ENCODE results near the gene NFIA. TPM values are rescaled to one million over a fixed set of nuclear protein-coding genes. Genes with fewer than 3 reads are reported as not detected.

The NFIA gene
- total RNA-seq, 1 experiment from 2014 or later = 65.4 TPM

GRCh38 chr1:61090546-61091202, 8.3 kb downstream of the NFIA start:
- no peak for TF ChIP-seq EZH2 (IDR thresholded peaks at IDR 0.05; ENCODE audit: borderline replicate concordance, low read depth, low read length, poor library complexity, severe bottlenecking)
- TF ChIP-seq, protein P1, sequence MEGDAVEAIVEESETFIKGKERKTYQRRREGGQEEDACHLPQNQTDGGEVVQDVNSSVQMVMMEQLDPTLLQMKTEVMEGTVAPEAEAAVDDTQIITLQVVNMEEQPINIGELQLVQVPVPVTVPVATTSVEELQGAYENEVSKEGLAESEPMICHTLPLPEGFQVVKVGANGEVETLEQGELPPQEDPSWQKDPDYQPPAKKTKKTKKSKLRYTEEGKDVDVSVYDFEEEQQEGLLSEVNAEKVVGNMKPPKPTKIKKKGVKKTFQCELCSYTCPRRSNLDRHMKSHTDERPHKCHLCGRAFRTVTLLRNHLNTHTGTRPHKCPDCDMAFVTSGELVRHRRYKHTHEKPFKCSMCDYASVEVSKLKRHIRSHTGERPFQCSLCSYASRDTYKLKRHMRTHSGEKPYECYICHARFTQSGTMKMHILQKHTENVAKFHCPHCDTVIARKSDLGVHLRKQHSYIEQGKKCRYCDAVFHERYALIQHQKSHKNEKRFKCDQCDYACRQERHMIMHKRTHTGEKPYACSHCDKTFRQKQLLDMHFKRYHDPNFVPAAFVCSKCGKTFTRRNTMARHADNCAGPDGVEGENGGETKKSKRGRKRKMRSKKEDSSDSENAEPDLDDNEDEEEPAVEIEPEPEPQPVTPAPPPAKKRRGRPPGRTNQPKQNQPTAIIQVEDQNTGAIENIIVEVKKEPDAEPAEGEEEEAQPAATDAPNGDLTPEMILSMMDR (conservative IDR thresholded peaks at IDR 0.05; ENCODE audit: low read depth, low read length) = no peak
- Histone ChIP-seq H3K27ac (ENCODE audit: low read depth, low read length, poor library complexity, severe bottlenecking) (no peak overlapping the region), H3K4me1 (ENCODE audit: insufficient read depth, low read length, poor library complexity, severe bottlenecking) (peaks cover 70% of the 10 kb centered on the region), H3K4me3 (ENCODE audit: low read depth, low read length, poor library complexity, severe bottlenecking) (no peak overlapping the region), H3K9me3 (ENCODE audit: low read depth, low read length, poor library complexity, severe bottlenecking) (no peaks in the 10 kb centered on the region), H3K27me3 (replicated peaks; ENCODE audit: insufficient read depth, low read depth, low read length, poor library complexity) (no peaks in the 10 kb centered on the region), H3K36me3 (ENCODE audit: insufficient read depth, low read length, poor library complexity, severe bottlenecking) (peaks cover 22% of the 10 kb centered on the region)
- DNase-seq (ENCODE audit: low spot score) = no peak
- intact Hi-C loops (cut with micrococcal nuclease; ENCODE audit: unreplicated experiment) = no loop called here
- ChIA-PET POLR2A (ENCODE audit: low non-redundant PET) (interaction anchor here (0.7 kb wide), 1 partner anchor 21 kb away, joined by 3 read pairs; no protein-coding TSS in a partner anchor), CTCF (no interaction called here)
- no TSS peak for BruUV-seq (replicated peaks)

DNA sequence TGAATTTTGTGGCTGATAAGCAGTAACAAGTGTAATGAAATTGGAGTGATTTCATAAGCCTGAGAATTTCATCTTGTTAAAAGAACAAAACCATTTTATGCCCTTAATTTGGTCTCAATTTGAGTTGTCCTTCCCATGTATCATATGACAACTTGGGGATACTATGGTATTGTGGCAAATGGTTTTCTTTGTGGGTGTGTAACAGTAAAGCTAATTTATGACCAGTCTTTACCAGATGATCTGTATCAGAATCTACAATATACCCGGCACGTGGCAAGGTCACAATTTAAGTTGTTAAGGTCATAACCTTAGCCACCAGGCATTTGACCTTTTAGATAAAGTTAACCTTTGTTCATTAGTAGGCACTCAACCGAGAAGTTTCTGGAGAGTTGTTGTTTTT, 9.1 kb downstream of the NFIA start:
- intact Hi-C loops (cut with micrococcal nuclease; ENCODE audit: unreplicated experiment) = no loop called here
- Histone ChIP-seq H3K27ac (ENCODE audit: low read depth, low read length, poor library complexity, severe bottlenecking) (no peak overlapping the region), H3K9me3 (ENCODE audit: low read depth, low read length, poor library complexity, severe bottlenecking) (no peaks in the 10 kb centered on the region), H3K36me3 (ENCODE audit: insufficient read depth, low read length, poor library complexity, severe bottlenecking) (peaks cover 22% of the 10 kb centered on the region), H3K4me1 (ENCODE audit: insufficient read depth, low read length, poor library complexity, severe bottlenecking) (peaks cover 62% of the 10 kb centered on the region), H3K4me3 (ENCODE audit: low read depth, low read length, poor library complexity, severe bottlenecking) (no peak overlapping the region), H3K27me3 (replicated peaks; ENCODE audit: insufficient read depth, low read depth, low read length, poor library complexity) (no peaks in the 10 kb centered on the region)
- ChIA-PET POLR2A (ENCODE audit: low non-redundant PET) (no interaction called here), CTCF (no interaction called here)
- no peak for TF ChIP-seq EZH2 (IDR thresholded peaks at IDR 0.05; ENCODE audit: borderline replicate concordance, low read depth, low read length, poor library complexity, severe bottlenecking)
- TF ChIP-seq, protein P1 (conservative IDR thresholded peaks at IDR 0.05; ENCODE audit: low read depth, low read length) = no peak
- no TSS peak for BruUV-seq (replicated peaks)
- no peak for DNase-seq (ENCODE audit: low spot score)

DNA sequence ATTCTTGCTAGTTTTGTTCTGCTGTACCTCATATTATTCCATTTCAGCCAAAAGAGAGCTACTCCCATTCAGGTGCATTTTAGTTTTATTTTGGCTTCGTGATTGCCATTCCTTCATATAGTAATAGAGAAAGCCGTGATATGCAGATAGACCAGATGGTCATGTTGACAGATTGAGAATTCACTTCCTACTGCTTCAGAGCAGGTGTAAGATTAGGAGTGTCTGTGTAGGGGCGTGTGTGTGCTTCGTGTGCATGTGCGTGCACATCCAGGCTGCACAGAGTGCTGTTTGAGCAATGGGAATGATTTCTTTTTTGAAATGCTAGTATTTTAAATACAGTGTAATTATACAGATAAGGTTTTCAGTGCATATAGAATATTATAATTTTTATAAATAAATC, 10.3 kb downstream of the NFIA start:
- no TSS peak for BruUV-seq (replicated peaks)
- intact Hi-C loops (cut with micrococcal nuclease; ENCODE audit: unreplicated experiment) = no loop called here
- ChIA-PET CTCF (no interaction called here), POLR2A (ENCODE audit: low non-redundant PET) (no interaction called here)
- peaks cover 58% of the 10 kb centered on the region for H3K4me1 ChIP-seq (ENCODE audit: insufficient read depth, low read length, poor library complexity, severe bottlenecking)
- no peak overlapping the region for H3K4me3 ChIP-seq (ENCODE audit: low read depth, low read length, poor library complexity, severe bottlenecking)
- peaks cover 22% of the 10 kb centered on the region for H3K36me3 ChIP-seq (ENCODE audit: insufficient read depth, low read length, poor library complexity, severe bottlenecking)
- no peak for DNase-seq (ENCODE audit: low spot score)
- H3K9me3 ChIP-seq (ENCODE audit: low read depth, low read length, poor library complexity, severe bottlenecking) = no peaks in the 10 kb centered on the region
- no peak overlapping the region for H3K27ac ChIP-seq (ENCODE audit: low read depth, low read length, poor library complexity, severe bottlenecking)
- no peak for TF ChIP-seq EZH2 (IDR thresholded peaks at IDR 0.05; ENCODE audit: borderline replicate concordance, low read depth, low read length, poor library complexity, severe bottlenecking)
- TF ChIP-seq, protein P1 (conservative IDR thresholded peaks at IDR 0.05; ENCODE audit: low read depth, low read length) = no peak
- no peaks in the 10 kb centered on the region for H3K27me3 ChIP-seq (replicated peaks; ENCODE audit: insufficient read depth, low read depth, low read length, poor library complexity)
